HG03558 (cell line): ENCODE measurements around the gene ARID3C.

Experiments
- ATAC-seq: cut with Tn5 transposase; IDR thresholded peaks from one replicate; pipeline ENCODE4 v1.9.1; 2021; ENCODE audit warnings: moderate number of reproducible peaks; ENCODE audit not compliant: unreplicated experiment; ENCODE audit errors: extremely low read depth

ARID3C gene, protein sequence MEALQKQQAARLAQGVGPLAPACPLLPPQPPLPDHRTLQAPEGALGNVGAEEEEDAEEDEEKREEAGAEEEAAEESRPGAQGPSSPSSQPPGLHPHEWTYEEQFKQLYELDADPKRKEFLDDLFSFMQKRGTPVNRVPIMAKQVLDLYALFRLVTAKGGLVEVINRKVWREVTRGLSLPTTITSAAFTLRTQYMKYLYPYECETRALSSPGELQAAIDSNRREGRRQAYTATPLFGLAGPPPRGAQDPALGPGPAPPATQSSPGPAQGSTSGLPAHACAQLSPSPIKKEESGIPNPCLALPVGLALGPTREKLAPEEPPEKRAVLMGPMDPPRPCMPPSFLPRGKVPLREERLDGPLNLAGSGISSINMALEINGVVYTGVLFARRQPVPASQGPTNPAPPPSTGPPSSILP

DNA sequence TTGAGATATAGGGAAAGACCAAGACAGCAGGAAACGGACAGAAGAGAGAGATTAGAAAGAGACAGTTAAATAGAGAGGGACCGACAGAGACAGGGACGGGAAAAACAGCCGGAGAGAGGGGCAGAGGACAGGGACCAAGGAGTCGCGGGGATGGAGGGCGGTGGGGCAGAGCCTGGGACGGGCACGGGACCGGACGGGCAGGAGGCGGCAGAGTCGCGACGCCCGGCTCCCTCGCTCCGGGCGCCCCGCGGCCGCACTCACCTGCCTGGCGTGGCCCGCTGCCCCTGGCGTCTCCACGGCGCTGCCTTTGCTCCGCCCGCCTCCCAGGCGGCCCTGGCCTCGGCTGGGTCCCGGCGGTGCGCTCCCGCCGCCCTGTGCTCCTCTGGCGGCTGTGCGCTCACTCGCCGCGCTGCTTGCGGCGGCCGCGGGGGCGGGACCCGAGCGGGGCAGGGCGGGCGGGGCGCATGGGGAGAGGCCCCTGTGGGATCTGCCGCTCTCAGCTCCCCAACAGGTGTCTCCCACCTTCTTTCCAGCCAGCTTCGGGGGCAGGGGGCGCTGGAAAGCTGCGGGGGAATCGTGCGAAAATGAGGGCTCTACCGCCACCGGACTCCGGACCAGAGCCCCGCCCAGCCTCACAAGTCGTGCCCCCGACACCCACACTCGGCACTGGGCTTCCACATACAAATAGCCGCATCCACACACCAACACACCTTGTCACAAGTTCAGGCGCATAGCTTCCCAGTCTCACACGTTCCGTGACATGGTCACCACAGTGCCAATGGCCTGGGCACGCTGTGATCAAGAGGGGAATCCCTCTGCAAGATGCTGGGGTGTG is at the start of gene ARID3C:
ARID3C (minus strand) TSS at position 411 of the 835 bp plus-strand sequence. CDS start 1,052 bp downstream, outside the sequence.
- no peak for ATAC-seq

DNA sequence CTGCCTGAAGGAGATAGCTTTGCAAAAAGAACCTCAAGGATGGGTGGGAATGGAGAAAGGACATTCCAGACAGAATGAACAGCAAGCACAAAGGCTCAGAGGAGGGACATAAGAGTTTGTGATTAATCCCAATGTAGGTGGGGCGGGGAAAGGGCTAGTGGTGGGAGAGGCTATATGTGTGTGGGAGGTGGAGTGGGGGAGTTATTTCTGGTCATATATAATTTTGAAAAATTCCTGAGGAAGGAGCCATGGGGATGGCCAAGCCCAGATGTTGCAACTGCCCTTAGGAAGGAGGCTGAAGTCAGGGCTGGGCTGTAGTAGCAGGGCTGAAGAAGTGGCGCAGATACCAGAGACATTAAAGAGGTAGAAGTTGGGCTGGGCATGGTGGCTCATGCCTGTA is 47.0 kb upstream of the ARID3C start:
- ATAC-seq: no peak

DNA sequence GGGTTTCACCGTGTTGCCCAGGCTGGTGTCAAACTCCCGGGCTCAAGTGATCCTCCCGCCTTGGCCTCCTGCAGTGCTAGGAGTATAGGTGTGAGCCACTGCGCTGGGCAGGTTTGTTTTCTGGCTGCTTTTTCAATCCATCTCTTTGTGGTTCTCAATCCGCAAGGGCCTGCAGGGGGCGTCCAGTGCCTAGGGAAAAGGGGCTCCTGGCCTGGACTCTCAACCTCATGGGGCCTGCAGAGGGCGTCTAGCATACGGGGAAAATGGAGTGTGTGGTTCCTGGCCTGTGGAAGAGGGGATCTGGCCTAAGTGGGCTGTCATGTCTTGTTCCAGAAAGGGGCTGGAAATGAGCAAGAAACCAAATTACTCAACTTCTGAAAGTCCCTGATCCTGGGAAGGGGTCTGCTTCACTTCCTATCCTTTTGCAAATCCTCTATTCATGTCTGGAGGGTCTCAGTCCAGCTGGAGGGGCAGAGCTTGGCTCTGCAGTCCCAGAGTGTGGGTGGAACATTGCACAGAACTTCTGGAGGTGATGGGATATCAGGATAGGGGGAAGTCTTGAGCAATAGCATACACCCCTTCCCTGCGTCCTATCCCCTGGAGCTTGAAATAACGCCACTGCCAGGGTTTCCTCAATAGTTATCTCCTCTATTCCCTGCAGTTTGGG is 46.3 kb upstream of the ARID3C start:
- ATAC-seq: no peak

DNA sequence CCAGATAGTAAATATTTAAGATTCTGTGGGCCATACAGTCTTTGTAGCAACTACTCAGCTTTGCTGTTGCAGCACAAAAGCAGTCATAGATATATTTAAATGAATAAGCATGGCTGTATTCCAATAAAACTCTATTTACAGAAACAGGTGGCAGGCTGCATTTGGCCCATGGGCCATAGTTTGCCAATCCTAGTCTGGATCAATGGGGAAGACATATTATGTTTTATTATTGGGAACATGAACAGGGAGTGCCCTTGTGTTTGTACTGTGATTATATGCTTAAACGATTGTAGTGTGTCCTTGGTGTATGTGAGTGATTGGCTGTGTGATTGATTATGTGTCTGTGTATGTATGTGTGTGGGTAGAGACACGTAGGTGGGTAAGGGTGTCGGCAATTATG is 45.6 kb upstream of the ARID3C start:
- ATAC-seq: no peak

DNA sequence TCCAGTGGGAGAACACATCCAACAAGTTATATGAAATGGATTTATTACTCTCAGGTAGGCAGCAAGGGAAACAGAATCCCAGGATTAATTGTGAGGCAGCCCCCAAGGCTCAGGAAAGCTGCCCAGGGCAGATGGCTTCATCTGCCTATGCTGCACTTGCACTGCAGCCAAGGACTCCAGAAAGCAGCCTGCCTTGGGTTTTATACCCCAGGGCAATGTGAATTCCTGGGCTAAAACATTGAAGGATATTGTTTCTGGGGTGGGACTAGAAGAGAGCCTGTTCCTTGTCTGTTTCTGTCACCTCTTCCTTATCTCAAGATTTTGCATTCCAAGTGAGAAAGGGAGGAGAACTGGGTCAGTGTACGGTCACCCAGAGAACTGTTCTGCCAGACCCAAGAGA is 42.4 kb upstream of the ARID3C start:
- ATAC-seq: no peak

DNA sequence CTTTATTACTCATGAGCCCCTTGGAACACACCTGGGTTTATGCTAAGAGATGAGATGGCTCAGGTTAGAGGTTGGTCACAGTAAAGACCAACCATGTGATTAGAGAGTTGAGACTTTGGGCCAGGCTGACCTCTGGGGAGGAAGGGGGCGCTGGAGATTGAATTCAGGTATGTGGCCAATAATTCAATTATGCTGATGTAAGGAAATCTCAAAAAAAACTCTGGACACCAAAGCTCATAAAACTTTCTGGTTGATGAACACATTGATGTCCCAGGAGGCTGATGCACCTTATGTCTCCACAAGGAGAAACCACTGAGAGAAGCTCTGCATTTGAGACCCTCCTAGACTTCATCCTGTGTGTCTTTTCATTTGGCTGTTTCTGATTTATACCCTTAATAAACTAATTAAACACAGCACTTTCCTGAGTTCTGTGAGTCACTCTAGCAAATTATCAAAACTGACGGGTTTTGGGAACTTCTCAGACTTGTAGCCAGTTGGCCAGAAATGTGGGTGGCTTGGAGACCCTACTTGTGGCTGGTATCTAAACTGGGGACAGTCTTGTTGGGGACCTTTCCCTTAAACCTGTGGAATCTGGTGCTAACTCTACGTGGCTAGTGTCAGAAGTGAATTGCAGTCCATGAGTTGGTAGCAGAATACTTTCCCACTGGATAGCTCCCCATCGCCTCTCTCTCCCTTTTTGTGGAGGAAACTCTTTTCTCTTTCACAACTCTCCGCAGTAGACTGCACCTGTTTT is 41.1 kb upstream of the ARID3C start:
- ATAC-seq: no peak

DNA sequence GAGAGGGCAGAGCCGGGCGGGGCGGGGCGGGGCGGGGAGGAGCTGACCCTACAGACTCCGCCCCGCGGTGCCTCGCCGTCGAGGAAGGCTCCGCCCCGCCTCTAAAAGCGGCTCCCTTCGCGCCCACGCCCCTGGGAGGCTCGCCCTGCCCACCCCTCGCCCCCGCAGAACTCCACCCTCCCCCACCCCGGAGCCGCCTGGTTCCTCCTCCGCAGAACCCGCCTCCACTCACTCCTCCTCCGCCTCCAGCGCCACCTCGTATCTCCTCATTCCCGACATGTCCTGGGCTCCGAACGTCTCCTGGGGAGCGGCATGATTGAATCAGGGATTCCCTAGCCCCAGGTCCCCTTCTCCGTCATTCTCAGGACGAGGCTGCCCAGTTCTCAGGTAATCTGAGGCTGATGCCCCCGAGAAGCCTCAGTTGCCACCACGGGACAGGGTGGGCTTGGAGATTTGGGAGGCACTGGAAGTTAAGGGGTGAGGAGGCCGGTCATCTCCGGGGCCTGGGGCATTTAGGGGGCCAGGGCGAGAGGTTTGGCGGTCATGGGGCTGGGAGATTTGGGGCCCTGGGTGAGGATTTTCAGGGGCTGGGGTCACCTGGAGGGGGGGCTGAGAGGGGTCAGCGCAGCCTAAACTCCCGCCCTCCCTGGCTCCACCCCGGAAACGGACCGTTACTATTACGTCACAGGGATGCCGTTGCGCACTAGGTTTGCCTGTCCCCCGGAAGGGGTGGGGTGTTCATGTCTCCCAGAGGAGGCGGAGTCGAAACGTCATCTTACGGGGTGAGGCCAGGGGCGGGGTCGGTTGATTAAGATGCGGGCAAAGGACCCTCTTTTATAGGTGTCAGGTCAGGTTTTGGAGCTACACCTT is 36.8 kb upstream of the ARID3C start:
- ATAC-seq: no peak

DNA sequence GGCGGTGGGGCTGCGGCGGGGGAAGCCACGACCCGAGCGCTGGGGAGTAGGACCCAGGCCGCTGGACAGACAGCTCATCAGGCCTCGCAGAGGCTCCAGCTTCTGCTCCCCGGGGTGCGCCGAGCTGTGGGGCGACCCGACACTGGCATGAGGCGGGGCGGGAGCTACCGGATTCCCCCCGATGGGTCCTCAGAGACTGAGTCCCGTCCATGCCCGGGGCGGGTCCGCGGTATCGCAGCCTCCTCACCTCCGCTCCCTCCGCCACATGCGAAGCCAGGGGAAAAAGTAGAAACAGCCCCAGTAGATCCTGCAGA is 36.2 kb upstream of the ARID3C start:
- ATAC-seq: no peak

DNA sequence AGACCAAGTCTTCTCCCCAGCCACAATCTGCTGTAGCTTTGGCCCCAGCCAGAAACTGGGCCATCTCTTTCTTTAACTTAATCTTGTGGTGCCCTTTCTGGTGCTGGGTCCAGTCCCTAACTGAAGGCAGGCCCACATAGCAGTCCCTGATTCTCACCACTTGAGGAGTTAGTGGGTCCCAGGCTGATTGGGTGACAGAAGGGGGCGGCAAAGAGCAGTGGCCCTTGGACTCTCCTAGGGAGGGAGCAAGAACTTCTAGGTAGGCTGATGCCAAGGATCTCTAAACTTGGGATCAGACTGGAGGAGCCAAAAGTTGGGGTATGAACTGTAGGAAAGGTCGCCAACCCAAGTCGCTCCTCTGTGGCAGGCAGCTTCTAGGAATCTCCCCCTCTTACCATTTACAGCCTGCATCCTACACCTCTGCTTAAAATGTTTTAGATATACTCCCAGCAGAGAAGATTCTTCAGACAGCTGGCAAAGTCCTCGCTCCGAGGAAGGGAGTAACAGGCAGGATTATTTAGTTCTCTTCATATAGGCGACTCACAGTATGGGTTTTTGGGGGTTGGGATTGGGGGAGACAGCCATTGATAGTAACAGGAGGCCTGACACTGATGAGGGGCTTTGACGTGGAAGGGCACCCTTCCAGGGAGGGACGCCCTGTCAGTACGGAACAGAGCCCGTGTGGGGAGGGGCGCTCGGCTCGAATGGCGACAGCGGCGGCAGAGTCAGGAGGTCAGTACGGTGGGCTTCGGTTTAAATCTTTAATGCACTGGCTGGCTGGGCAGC is 35.6 kb upstream of the ARID3C start:
- no peak for ATAC-seq

DNA sequence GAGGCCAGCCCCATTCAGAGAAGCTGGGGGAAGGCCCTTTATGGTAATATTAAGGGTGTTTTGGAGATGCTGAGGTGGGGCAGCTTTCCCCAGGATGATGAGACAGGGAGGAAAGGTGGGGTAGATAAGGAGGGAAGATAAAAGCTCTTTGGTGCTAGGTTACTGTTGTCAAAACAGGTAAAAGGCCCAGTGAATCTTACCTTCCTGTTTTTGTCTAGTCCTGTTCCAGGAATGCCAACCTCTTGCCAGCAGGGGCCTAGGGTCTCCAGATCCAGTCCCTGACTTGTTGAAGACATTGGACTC is 34.4 kb upstream of the ARID3C start:
- ATAC-seq: no peak

DNA sequence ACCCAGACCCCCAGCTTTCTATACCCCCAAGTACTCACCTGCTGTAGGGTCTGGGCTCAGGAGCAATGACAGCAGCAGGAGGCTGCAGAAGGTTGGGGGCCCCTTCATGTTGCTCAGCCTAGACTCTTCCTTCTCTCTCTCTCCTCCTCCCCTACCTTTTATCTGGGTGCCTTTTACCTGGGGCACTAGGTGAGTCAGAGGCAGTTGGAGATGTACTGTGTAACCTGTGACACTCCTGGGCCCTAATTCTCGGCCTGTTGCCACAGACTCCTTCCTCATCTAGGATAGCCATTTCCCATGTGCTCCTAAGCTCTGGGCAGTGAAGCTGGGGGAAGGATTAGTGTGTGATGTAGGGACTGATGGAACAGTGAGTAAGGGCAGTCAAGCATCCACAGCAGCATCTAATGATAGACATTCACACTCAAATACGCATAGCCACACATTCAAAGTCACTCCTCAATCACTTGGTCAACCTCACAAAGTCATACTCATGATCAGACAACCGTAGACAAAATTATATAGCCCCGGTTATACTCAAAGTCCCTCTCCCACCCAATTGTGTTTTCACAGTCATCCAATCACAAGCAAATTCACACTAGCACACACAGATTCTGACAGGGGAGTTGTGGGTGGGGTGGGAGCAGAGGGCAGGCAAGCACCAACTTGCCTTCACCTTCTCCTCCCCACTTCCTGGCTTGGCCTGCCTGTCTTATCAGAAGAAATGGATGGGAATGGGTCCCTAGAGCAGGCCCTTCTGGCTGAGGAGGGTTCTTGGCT is 33.8 kb upstream of the ARID3C start, which contains the start of gene CCL27:
CCL27 (minus strand) TSS at position 132 of the 777 bp plus-strand sequence; CDS start at position 108, 24 bp downstream.
- ATAC-seq: no peak

DNA sequence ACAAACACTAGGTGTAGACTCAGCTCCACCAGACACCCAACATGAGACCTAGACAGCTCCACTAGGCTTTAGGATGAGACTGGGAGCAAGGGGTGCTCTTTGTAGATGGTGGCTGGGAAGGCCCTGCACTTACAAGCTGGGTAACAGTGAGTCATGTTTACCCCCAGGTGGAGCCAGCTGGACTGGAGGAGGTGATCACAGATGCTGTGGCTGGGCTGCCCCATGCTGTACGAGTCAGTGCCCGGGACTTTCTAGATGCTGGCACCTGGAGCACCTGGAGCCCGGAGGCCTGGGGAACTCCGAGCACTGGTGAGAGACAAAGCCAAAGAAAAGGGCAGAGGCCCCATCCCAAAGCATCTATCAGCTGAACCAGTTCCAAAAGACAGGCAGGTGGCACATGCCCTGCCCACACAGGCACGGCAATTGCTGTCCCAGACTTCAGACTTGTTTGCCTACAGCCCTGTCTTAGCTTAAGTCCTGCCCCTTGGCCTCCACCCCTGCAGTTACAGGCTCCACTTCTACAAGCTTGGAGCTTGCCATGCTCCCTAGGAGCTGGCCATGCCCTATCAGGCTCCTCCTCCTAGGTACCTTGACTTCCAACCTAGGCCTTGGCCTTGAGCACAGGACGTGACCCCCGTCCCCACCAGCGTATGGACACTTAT is 30.9 kb upstream of the ARID3C start:
- no peak for ATAC-seq

DNA sequence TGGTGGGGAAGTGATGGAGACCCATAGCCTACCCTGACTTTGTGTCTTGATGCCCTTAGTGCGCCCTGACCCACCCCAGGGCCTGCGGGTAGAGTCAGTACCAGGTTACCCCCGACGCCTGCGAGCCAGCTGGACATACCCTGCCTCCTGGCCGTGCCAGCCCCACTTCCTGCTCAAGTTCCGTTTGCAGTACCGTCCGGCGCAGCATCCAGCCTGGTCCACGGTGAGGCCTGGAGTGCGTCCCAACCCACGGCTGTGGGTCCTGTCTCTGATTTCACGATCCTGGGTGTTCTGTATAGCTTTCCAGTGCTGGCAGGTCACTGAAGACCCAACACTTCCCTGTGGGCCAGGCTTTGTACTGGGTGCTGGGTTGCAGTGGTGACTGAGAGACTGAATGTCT is 29.6 kb upstream of the ARID3C start:
- no peak for ATAC-seq

DNA sequence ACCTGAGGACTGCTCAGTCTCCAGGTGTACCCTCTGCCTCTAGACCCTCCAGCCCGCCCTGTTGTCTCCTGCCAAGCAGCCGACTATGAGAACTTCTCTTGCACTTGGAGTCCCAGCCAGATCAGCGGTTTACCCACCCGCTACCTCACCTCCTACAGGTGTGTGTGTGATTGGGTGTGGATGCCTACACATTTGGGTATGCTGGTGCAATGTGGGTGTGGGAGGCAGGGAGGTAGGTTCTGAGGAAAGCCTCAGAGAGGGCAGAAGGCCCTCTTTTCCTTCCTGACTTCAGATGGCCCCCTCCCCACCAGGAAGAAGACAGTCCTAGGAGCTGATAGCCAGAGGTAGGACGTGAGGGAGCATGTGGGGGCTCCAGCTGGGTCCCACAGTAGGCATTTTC is 28.1 kb upstream of the ARID3C start:
- ATAC-seq: no peak

DNA sequence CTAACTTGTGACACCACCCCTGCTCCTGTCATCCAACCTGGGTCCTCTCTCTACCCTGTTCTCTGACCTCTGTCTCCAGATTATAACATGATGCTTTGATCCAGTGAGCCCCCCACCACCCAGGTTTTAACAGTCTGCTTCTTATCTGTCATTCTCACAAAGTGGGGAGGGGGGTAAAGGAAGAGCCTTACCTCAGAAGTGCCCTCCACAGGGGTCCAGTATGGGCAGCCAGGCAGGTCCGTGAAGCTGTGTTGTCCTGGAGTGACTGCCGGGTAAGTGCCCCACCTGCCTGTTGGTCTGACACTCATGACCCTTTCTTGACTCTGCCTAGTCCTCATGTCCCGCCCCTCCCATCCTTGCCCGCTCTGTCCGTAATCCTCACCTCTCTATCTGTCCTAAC is 26.5 kb upstream of the ARID3C start:
- ATAC-seq: no peak

DNA sequence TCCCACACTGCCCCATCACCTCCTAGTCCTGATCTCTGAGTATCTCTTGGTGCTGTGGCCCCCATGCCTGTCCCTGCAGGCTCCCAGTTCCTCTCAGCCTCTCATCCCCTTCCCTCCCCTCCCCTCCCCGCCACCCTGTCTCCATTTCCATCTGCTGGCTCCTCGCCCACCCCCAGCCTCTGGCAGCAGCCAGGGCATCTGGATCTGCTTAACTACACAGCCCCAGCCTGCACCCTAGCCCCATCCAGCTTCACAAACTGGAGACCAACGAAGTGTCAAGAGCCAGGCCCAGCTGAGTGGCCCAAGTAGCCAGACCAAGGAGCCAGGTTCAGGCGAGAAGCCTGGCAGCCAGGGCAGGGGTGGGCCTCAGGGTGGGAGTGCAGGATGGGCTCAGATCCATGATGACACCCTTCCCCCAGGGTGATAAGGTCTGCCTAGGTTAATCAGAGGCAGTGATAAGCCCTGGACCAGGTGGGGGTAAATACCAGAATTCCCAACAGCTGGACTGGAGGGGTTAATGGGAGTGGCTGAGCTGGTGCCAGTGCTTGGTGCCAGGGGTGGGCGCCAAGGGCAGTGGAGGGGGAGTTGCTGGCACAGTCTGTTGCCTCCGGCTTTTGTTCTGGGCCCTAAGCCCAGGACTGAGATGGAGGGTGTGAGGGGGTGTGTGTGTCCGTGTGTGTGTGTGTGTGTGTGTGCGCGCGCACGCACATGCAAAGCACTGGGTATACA is 25.6 kb upstream of the ARID3C start:
- no peak for ATAC-seq
